Ureter (tissue), 1 donor: ENCODE data around the gene TMEM89. TPM values are rescaled to one million over a fixed set of nuclear protein-coding genes. Genes with fewer than 3 reads are reported as not detected.

Experiments
- DNase-seq: peaks from one replicate; pipeline ENCODE4 v3.0.0-alpha.2; 2020; ENCODE audit warnings: low spot score
- total RNA-seq: library from RNA; stranded (reverse); gene quantifications from one replicate; pipeline ENCODE4 v1.2.4, GENCODE V29; 2023
- donor health status: DM: yes; HTN: yes; CAD: no.

Gene TMEM89
- total RNA-seq, 1 donor from 2014 or later, result not detected

- no peak for DNase-seq
Observed at GRCh38 chr3:48614044-48614443, 7.5 kb downstream of the TMEM89 start.

- no peak for DNase-seq
Observed at GRCh38 chr3:48612309-48612708, 9.3 kb downstream of the TMEM89 start.

- peak; percentile 93 for DNase-seq
Observed at GRCh38 chr3:48609088-48610005, 12.2 kb downstream of the TMEM89 start, which contains the start of gene UQCRC1. Gene UQCRC1 (minus strand): TSS chr3:48609646. CDS start chr3:48609620, 26 bp downstream.

DNA sequence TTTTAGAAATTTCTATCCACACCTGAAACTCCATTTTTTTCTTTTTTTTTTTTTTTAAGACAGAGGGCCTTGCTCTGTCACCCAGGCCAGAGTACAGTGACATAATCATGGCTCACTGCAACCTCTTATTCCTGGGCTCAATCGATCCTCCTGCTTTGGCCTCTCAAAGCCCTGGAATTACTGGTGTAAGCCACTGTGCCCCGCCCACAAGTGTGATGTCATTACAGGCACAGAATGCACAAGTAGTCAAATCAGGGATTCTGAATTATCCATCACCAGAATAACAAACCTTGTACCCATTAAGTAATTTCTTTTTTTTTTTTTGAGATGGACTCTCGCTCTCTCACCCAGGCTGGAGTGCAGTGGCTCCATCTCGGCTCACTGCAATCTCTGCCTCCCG is 14.1 kb downstream of the TMEM89 start:
- DNase-seq, result no peak

DNA sequence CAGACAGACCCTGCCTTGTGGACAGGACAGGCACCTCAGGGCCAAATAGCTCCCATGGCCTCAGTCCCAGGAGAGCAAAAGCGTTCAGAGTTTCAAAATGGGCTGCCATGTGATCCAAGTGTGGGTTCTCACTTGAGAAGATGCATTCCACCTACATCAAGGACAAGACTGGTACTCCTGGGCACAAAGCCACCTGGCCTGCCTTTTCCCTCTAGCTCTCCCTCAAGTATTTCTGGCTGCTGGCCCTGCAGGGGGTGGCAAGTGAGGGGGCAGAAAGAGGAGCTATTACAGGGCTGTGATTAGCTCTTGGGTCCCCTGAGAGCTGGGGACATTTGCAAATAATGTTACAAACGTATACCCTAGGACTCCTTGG is 20.0 kb downstream of the TMEM89 start:
- no peak for DNase-seq

GRCh38 chr3:48600711-48601621 is 20.6 kb downstream of the TMEM89 start:
- DNase-seq, result no peak

DNA sequence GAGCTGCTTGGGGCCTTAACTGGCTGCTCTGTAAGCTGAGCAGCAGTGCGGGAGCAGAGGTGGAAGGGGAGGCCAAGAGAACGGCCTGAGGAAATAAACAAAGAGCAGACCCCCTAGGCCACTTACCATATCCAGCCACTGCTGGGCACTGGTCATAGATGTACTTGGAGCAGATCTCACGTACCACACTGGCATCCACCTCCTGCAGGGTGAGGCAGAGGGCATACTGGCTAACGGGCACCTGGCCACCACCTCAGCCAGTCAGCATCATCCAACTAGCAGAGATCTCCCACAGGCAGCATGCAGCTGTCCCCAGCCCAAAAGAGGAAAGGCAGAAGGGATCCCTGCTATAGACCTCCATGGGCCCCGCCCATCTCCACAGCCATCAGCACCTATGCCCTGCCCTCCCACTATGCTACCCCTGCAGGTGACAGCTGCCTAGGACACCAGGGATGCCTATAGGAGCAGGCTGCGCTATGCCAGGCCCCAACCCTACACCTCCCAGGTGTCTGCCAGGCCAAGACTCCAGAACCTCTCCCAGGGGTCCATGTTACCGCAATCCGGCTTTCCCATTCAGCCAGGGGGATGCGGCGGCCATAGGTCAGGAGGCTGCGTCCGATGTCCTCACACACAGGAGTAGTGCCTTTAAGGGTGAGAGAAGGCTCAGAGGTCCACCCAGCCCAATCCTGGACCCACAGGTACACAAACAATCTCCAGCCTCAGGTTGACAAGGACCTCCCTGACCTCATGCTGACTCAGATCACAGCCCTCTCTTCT is 21.9 kb downstream of the TMEM89 start:
- no peak for DNase-seq

GRCh38 chr3:48599077-48599501 is 22.5 kb downstream of the TMEM89 start:
- DNase-seq, result peak; percentile 86

- DNase-seq, result peak; percentile 85
Observed at GRCh38 chr3:48598323-48599076, 23.1 kb downstream of the TMEM89 start.

GRCh38 chr3:48597408-48597800 is 24.2 kb downstream of the TMEM89 start:
- DNase-seq, result no peak

DNA sequence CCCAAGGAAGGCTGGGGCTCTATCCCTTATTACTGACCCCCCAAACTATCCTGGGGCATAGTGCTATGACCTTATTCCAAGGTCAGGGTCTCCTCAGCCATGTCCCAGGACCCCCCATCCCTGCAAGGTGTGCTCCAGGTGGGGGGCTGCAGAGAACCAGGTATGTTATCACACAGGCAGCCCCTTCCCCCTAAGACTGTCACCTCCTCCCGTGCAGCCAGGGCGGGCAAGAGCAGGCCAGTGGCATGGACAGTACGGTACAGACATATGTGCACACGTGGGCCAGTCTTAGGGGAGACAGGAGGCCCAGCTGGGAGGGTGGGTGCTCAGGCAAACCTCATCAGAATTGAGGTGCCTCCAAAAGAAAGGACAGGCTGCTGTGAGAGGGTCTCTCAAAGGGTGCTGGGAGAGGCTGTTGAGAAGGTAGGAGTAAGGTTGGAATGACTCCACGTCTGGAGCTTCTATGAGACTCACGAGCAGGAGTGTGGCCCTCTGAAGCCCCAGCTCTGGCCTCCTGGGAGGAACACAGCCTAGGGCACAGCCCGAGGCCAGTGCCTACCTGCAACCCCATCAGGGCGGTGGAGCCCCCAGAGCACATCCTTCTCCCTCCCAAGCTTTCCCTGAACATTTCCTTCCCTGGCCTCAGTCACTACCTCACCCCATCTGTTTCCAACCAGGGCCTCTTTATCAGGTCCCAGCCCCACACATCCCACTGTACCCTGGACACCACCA is 24.7 kb downstream of the TMEM89 start:
- no peak for DNase-seq

DNA sequence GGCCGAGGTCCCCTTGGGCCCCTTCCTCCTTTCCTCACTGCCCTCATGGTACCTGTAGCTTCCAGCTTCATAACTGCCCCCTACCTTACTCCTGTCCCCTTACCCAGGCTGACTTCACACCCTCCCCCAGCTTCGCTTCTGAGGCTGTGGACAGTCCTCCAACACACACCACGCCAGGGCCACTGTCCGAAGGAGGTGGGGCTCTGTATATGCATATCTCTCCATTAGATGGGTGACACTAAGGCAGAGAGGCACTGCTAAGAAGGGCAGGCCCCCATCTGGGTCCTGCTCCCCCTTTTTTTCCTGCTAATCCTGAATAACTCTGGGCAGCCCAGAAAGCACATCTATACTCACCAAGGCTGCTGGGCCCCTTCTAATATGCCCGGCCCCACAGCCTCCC is 25.4 kb downstream of the TMEM89 start:
- no peak for DNase-seq

DNA sequence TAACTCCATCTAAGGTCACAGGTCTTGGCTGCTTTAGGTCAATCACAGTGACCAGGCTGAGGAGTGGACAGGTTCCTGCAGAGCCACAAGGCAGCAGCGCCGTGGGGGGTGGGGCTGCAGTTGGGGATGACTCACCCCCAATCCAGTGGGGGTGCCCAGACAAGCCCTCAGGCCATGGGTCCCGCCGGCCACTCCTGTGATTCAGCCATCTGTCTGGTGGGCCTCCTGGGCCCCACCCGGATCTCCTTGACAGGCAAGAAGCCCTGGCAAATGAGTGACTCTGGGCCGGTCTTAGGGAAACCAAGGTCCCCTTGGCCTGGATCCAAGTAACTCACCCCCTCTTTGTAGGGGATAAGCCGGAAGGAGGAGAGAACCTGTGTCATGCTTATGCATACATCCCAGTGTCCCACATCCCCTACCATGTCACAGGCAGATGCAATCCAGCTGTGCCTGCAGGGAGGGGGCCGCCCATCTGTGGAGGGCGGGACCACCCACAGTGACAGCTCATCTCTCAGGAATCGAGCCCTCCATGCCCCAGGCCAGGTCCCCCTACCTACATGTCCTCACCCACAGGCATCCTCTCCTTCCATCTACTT is 25.9 kb downstream of the TMEM89 start:
- DNase-seq, result peak; percentile 83

- DNase-seq, result no peak
Observed at GRCh38 chr3:48595075-48595525, 26.5 kb downstream of the TMEM89 start, which contains the start of gene COL7A1. Gene COL7A1 (minus strand): TSS chr3:48595329. CDS start chr3:48595159, 170 bp downstream.

- DNase-seq, result peak; percentile 47
Observed at GRCh38 chr3:48594417-48595049, 27.0 kb downstream of the TMEM89 start.

DNA sequence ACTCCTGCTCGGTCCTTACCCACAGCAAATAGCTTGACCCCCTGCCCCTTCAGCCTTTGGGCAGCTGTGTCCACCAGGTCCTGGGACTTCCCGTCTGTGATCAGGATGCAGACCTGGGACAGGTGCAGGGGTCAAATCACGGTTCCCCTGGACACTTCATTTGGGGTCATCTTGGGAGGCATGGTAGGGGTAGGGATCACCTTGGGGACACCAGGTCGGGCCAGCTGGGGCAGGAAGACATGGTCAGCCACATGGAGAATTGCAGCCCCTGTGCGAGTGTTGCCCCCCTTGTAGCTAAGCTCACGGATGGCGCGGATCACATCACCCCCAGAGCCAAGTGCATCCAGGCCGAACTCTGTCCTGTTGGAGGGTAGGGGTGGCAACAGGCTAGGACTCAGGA is 28.2 kb downstream of the TMEM89 start:
- no peak for DNase-seq

DNA sequence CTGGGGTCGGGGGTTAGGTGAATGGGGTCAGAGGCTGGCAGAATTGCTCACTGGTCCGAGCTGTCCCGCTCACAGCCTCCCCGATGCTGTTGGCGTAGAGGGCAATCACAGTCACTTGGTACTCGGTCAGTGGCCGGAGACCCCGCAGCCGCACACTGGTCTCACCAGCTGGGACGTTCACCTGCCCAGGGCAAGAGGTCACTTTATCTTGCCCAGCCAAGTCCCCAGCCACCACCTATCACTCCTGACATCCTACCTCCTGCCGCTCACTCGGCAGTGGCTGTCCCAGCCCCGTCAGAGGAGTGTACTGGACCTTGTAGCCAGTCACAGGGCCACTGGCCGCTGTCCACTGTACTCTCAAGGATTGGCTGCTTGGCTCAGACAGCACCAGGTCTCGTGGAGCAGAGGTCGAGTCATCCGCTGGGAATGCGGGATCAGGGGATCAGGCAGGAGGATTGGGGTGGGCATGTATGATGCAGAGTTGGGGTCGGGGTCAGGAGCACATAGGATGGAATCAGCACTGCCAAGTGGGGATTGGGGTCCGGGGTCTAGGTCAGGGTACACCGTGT is 29.0 kb downstream of the TMEM89 start:
- DNase-seq, result no peak

GRCh38 chr3:48591886-48592518 is 29.6 kb downstream of the TMEM89 start:
- DNase-seq, result no peak
